Mesangial cell (primary cell): Measurements from ENCODE around the gene CHD6. TPM values are rescaled to one million over a fixed set of nuclear protein-coding genes. Genes with fewer than 3 reads are reported as not detected.

Experiments
- total RNA-seq: library from RNA; depleted of rRNA; stranded (reverse); fragments of >200 nt; gene quantifications from 2 replicates; pipeline ENCODE4 v1.2.3, GENCODE V29; 2015

The CHD6 gene, protein sequence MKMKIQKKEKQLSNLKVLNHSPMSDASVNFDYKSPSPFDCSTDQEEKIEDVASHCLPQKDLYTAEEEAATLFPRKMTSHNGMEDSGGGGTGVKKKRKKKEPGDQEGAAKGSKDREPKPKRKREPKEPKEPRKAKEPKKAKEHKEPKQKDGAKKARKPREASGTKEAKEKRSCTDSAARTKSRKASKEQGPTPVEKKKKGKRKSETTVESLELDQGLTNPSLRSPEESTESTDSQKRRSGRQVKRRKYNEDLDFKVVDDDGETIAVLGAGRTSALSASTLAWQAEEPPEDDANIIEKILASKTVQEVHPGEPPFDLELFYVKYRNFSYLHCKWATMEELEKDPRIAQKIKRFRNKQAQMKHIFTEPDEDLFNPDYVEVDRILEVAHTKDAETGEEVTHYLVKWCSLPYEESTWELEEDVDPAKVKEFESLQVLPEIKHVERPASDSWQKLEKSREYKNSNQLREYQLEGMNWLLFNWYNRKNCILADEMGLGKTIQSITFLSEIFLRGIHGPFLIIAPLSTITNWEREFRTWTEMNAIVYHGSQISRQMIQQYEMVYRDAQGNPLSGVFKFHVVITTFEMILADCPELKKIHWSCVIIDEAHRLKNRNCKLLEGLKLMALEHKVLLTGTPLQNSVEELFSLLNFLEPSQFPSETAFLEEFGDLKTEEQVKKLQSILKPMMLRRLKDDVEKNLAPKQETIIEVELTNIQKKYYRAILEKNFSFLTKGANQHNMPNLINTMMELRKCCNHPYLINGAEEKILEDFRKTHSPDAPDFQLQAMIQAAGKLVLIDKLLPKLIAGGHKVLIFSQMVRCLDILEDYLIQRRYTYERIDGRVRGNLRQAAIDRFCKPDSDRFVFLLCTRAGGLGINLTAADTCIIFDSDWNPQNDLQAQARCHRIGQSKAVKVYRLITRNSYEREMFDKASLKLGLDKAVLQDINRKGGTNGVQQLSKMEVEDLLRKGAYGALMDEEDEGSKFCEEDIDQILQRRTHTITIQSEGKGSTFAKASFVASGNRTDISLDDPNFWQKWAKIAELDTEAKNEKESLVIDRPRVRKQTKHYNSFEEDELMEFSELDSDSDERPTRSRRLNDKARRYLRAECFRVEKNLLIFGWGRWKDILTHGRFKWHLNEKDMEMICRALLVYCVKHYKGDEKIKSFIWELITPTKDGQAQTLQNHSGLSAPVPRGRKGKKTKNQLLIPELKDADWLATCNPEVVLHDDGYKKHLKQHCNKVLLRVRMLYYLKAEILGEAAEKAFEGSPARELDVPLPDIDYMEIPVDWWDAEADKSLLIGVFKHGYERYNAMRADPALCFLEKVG (N-terminal part only)
- 9.0 and 15.2 TPM in 2 replicates for total RNA-seq

GRCh38 chr20:41617902-41618806, at the start of gene CHD6:
TSS of gene CHD6 (minus strand) at chr20:41618377. CDS start at chr20:41551337, 67,040 bp downstream.

DNA sequence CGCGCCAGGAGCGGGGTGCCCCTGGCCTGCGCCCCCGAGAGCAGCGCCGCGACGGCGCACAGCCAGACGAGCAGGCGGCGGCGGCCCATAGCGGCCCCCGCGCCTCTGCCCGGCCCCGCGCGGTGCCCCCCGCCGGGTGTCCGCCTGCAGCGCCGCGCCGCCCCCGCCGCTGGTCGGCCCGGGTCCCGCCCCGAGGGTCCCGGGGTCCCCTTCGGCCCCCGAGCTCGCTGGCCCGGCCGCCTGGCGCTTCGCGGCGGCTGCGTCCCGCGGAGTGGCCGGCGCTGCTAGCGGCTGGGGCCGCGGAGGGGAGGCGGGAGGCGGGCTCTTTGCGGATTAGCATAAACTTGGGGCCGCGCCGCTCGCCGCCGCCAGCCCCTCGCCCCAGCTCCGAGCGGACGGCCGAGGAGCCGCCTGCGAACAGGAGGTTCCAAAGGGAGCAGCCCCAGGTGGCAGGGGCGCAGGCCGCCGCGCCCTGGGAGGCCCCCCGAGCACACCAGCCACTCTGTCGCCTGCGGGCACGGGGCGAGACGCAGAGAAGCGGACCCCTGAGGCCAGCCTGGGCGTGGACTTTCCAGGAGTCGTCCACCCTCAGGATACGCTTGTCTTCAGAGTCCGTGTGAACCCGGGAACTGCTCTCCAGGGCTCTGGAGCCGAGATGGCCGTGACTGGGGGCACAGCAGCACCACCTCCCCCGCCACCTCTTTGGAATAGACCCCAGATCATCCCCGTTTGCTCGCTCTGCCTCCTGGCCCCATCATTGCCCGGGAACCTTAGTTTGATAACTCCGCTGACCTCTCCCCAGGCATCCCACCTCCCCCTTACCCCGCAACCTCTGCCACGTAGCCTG, 251.4 kb downstream of the CHD6 start, which contains the start of gene EMILIN3:
Gene EMILIN3 (minus strand): TSS at position 273 of the 847 bp plus-strand sequence. CDS start 184 bp downstream, at position 89.

